ENCODE results near the gene ATP8B3.

Gene ATP8B3

DNA sequence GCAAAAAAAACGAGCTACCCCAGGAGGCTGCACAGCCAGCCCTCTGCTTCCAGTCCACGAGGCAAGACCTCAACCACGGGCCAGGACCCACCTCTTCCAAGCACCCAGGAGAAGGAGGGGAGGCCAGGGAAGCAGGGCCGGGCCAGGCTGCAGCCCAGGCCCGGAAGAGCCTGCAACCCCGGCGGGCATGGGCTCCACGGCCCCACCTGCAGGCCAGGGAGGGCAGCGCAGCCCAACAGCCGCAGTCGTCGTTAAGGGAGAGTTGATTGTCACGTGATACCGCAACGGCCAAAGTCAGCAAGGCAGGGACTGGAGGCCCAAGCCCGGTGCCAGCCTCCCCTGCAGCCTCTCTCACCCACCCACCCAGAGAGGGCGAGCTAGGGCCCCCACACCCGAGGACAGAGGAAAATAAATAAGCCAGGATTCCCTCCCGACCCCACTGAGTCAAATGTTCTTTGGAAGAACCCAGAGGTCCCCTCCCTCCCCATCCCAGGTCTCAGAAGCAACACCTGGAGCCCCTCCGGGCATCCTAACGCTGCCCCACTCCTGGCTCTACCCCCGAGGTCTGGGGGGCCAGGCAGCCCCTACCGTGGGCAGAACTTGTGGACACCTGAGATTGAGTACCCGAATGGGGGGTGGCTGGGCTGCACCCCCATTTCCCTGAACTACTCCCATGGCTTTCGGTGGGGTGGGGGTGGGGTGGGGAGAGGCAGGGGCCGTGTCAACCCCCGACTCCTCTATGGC is 41.4 kb upstream of the ATP8B3 start (continued):
- TF ChIP-seq, protein P1, sequence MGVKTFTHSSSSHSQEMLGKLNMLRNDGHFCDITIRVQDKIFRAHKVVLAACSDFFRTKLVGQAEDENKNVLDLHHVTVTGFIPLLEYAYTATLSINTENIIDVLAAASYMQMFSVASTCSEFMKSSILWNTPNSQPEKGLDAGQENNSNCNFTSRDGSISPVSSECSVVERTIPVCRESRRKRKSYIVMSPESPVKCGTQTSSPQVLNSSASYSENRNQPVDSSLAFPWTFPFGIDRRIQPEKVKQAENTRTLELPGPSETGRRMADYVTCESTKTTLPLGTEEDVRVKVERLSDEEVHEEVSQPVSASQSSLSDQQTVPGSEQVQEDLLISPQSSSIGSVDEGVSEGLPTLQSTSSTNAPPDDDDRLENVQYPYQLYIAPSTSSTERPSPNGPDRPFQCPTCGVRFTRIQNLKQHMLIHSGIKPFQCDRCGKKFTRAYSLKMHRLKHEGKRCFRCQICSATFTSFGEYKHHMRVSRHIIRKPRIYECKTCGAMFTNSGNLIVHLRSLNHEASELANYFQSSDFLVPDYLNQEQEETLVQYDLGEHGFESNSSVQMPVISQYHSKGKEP (tag by site-specific recombination; IDR thresholded peaks at IDR 0.05): peak; percentile 63
- TF ChIP-seq, protein P2, sequence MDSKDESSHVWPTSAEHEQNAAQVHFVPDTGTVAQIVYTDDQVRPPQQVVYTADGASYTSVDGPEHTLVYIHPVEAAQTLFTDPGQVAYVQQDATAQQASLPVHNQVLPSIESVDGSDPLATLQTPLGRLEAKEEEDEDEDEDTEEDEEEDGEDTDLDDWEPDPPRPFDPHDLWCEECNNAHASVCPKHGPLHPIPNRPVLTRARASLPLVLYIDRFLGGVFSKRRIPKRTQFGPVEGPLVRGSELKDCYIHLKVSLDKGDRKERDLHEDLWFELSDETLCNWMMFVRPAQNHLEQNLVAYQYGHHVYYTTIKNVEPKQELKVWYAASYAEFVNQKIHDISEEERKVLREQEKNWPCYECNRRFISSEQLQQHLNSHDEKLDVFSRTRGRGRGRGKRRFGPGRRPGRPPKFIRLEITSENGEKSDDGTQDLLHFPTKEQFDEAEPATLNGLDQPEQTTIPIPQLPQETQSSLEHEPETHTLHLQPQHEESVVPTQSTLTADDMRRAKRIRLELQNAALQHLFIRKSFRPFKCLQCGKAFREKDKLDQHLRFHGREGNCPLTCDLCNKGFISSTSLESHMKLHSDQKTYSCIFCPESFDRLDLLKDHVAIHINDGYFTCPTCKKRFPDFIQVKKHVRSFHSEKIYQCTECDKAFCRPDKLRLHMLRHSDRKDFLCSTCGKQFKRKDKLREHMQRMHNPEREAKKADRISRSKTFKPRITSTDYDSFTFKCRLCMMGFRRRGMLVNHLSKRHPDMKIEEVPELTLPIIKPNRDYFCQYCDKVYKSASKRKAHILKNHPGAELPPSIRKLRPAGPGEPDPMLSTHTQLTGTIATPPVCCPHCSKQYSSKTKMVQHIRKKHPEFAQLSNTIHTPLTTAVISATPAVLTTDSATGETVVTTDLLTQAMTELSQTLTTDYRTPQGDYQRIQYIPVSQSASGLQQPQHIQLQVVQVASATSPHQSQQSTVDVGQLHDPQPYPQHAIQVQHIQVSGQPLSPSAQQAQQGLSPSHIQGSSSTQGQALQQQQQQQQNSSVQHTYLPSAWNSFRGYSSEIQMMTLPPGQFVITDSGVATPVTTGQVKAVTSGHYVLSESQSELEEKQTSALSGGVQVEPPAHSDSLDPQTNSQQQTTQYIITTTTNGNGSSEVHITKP (tag by site-specific recombination; IDR thresholded peaks at IDR 0.05): peak; percentile 52
- TF ChIP-seq SCRT2 (tag by site-specific recombination; IDR thresholded peaks at IDR 0.05): peak; percentile 26; the same call in 1 of the 2 replicates
- TF ChIP-seq ZNF561 (tag by site-specific recombination; IDR thresholded peaks at IDR 0.05; ENCODE audit: borderline replicate concordance): peak; percentile 17; the same call in 1 of the 2 replicates
- no peak for TF ChIP-seq ZNF155 (tag by site-specific recombination; IDR thresholded peaks at IDR 0.05)
- peak; percentile 61; the same call in 1 of the 2 replicates for TF ChIP-seq ZNF629 (tag by site-specific recombination; IDR thresholded peaks at IDR 0.05)
- no peak; the same call in 1 of the 2 replicates for TF ChIP-seq ZFP69B (tag by site-specific recombination; IDR thresholded peaks at IDR 0.05)
- TF ChIP-seq SP7 (tag by site-specific recombination; IDR thresholded peaks at IDR 0.05): peak; percentile 62
- no peak for TF ChIP-seq ZNF404 (tag by site-specific recombination; IDR thresholded peaks at IDR 0.05)
- TF ChIP-seq ZXDB (tag by site-specific recombination; IDR thresholded peaks at IDR 0.05): peak; percentile 59

DNA sequence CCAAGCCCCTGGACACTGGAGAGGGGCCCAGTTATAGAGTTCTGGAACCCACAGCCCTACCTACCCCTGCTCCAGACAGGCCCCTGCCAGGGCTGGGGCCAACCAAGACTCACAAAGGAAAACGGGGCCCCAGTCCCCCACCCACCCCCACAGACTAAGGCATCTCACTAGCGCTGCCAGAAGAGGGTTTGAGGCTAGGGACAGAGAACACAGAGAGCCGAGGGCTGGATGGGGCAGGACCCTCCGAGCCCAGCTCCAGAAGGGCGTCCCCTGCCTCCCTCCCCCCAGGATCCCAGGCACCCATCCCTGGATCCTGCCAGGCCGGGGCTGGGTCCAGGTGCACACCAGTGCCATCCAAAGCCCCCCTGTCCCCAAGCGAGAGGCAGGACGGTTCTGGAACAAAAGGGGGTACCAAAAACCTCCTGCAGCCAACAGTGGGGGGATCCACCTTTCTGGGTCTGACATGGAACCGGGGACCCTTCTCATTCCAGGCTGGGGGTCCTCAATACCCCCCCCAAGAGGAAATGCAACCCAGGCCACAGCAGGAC is 40.6 kb upstream of the ATP8B3 start:
- POLR2A ChIA-PET: no interaction called here
- Histone ChIP-seq H3K4me3 (ENCODE audit: low read depth, low read length) (no peak overlapping the region), H3K27ac (ENCODE audit: extremely low read depth, low read depth, low read length) (no peak overlapping the region), H3K9me3 (ENCODE audit: control insufficient read depth, insufficient read depth, low read depth, low read length) (no peaks in the 10 kb centered on the region), H3K4me1 (ENCODE audit: control insufficient read depth, insufficient read depth, low read length) (peaks cover 3% of the 10 kb centered on the region; the same call in 1 of the 2 replicates), H3K36me3 (ENCODE audit: control insufficient read depth in 2 of 2, insufficient read depth in 1 of 2, low read length in 2 of 2) (no peaks in the 10 kb centered on the region)
- TF ChIP-seq BCL11A (tag by site-specific recombination; IDR thresholded peaks at IDR 0.05; ENCODE audit: low read depth) (no peak), ZFP3 (tag by site-specific recombination; IDR thresholded peaks at IDR 0.05; ENCODE audit: low read depth) (no peak), ZNF530 (tag by site-specific recombination; IDR thresholded peaks at IDR 0.05; ENCODE audit: low read depth) (no peak), ZNF473 (tag by site-specific recombination; IDR thresholded peaks at IDR 0.05) (no peak), ZNF510 (tag by site-specific recombination; IDR thresholded peaks at IDR 0.05; ENCODE audit: insufficient replicate concordance) (no peak), ZNF701 (tag by site-specific recombination; IDR thresholded peaks at IDR 0.05) (no peak), ZNF404 (tag by site-specific recombination; IDR thresholded peaks at IDR 0.05) (no peak), ZNF169 (tag by site-specific recombination; IDR thresholded peaks at IDR 0.05) (no peak), ZFP37 (tag by site-specific recombination; IDR thresholded peaks at IDR 0.05) (no peak), GLIS1 (tag by site-specific recombination; IDR thresholded peaks at IDR 0.05) (no peak)
- TF ChIP-seq, protein P1 (tag by site-specific recombination; IDR thresholded peaks at IDR 0.05): no peak
- TF ChIP-seq, protein P3, sequence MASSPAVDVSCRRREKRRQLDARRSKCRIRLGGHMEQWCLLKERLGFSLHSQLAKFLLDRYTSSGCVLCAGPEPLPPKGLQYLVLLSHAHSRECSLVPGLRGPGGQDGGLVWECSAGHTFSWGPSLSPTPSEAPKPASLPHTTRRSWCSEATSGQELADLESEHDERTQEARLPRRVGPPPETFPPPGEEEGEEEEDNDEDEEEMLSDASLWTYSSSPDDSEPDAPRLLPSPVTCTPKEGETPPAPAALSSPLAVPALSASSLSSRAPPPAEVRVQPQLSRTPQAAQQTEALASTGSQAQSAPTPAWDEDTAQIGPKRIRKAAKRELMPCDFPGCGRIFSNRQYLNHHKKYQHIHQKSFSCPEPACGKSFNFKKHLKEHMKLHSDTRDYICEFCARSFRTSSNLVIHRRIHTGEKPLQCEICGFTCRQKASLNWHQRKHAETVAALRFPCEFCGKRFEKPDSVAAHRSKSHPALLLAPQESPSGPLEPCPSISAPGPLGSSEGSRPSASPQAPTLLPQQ (tag by site-specific recombination; IDR thresholded peaks at IDR 0.05): no peak
- CTCF ChIA-PET: interaction anchor here (0.5 to 3.3 kb wide), 10 partner anchors 7 to 1150 kb away, joined by 3 to 13 read pairs (median 3); no protein-coding TSS in a partner anchor

Measured in HEK293 (cell line).